ENCODE results near the gene UNCX. TPM values are rescaled to one million over a fixed set of nuclear protein-coding genes. Genes with fewer than 3 reads are reported as not detected.
A peak's percentile ranks its signal among the peaks of the same experiment; 100 is the strongest.
"Not testable (repeated sequence)": the region's sequence is repeated elsewhere in the genome, so short reads cannot be mapped to it uniquely, and the experiment has no call there.

UNCX gene
- total and polyA plus RNA-seq, 5 experiments from 2014 or later, result not detected

DNA sequence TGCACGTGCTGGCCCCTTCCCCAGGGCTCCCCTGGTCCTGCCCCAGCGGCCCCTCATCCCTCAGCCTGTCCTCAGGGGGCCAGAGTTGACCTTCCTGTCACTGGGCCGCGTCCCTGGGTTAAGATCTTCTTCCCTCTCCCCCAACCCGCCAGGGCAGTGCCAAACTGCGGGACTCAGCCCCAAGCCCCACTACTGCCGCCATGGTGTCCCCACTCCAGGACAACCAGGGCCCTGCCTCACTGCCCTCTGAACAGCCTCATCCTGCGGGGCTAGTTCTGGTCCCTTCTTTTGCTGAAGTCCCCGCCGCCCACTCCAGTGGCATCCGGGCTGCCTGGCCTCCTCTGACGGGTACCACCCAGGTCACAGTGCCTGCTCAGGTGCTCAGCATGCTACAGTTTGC lies 37.5 kb downstream of the UNCX start:
- Mint-ChIP-seq H3K27me3 (peaks cover 7 to 45% (median 24%) of the 10 kb centered on the region in 5 donors), H3K4me1 (peaks cover 0 to 1% (median 0%) of the 10 kb centered on the region in 4 donors), H3K4me3 (no peak overlapping the region), H3K36me3 (no peaks in the 10 kb centered on the region), H3K9me3 (peaks cover 0 to 2% (median 0%) of the 10 kb centered on the region in 9 donors), H3K27ac (peak overlapping the region in 1 of 10 donors; percentile 65)
- ATAC-seq, result no peak
- DNase-seq, result no peak
- POLR2A ChIA-PET, result no interaction called here

DNA sequence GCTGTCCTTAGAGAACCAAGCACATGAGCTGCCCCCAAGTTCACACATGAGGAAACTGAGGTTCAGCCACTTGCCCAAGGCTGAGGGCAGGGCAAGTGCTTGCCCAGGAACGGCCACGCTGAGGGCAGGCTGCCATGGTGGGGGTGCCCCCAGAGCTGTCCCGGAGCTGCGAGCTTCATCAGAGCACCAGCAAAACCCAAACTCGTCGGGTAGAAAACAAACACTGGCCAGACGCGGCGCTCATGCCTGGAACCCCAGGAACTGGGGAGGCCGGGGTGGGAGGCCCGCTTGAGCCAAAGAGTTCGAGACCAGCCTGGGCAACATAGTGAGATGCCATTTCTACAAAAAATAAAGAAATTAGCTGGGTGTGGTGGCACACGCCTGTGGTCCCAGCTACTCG lies 38.4 kb downstream of the UNCX start:
- ATAC-seq, result no peak

GRCh38 chr7:1271656-1272055 lies 39.0 kb downstream of the UNCX start:
- Mint-ChIP-seq H3K27me3 (peaks cover 4 to 30% (median 11%) of the 10 kb centered on the region in 5 donors), H3K4me3 (no peak overlapping the region), H3K4me1 (peaks cover 0 to 1% (median 0%) of the 10 kb centered on the region in 4 donors), H3K27ac (no peak overlapping the region), H3K9me3 (no peaks in the 10 kb centered on the region), H3K36me3 (no peaks in the 10 kb centered on the region)
- POLR2A ChIA-PET, result no interaction called here
- DNase-seq (no peak), ATAC-seq (no peak)

More for the DNA sequence above, 38.4 kb downstream of the UNCX start:
- no peaks in the 10 kb centered on the region for H3K36me3 Mint-ChIP-seq
- H3K4me3 Mint-ChIP-seq, result no peak overlapping the region
- H3K27ac Mint-ChIP-seq, result no peak overlapping the region
- H3K9me3 Mint-ChIP-seq, result no peaks in the 10 kb centered on the region
- H3K4me1 Mint-ChIP-seq, result peaks cover 0 to 1% (median 0%) of the 10 kb centered on the region in 4 donors
- peaks cover 4 to 36% (median 17%) of the 10 kb centered on the region in 5 donors for H3K27me3 Mint-ChIP-seq
- POLR2A ChIA-PET, result no interaction called here
- no peak for DNase-seq

- H3K9me3 Mint-ChIP-seq, H3K36me3 Mint-ChIP-seq, ATAC-seq, H3K4me3 Mint-ChIP-seq, H3K4me1 Mint-ChIP-seq, H3K27ac Mint-ChIP-seq, POLR2A ChIA-PET, DNase-seq: not testable (repeated sequence)
- peaks cover 4 to 28% (median 9%) of the 10 kb centered on the region in 5 donors for H3K27me3 Mint-ChIP-seq
Observed at GRCh38 chr7:1272136-1272535, 39.5 kb downstream of the UNCX start.

DNA sequence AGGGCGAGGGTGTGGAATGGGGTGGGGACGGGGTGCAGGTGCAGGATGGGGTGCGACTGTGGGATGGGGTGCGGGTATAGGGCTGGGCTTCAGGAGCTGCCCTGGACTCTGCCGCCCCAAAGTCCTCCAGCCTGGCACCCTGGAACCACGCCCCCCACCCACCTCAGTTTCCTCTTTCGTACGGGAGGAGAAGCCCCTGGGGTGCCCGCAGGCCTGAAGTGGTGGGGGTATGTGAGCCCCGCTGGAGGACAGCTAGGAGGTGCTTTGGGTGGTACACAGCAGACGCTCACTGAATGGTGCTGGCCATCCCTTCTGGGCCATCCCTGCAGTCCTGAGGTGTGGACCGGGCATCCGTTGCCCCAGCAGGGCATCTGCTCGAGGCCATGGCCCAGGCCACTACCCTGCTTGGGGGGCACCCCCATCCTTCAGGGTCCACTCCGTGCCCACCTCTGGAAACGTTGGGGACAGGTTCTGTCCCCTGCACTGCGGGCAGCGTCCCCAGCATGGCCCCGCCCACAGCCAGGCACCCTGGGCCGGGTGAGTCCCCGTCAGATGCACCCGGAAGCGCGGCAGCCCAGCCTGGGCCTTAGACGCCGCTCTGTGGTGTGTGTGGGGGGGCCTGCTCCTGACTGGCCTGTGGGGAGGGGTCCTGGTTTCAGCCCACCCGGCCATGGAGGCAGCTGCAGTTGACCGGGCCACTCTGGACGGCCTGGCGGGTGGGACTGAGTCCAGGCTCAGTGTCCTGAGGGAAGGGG lies 41.6 kb downstream of the UNCX start:
- no peak overlapping the region for H3K27ac Mint-ChIP-seq
- no peaks in the 10 kb centered on the region for H3K36me3 Mint-ChIP-seq
- POLR2A ChIA-PET, result no interaction called here
- no peak overlapping the region for H3K4me3 Mint-ChIP-seq
- H3K9me3 Mint-ChIP-seq, result peaks cover 0 to 6% (median 0%) of the 10 kb centered on the region in 9 donors
- no peak for DNase-seq
- peaks cover 0 to 2% (median 0%) of the 10 kb centered on the region in 4 donors for H3K4me1 Mint-ChIP-seq
- ATAC-seq, result no peak
- peaks cover 6 to 34% (median 13%) of the 10 kb centered on the region in 5 donors for H3K27me3 Mint-ChIP-seq

- peaks cover 0 to 2% (median 0%) of the 10 kb centered on the region in 4 donors for H3K4me1 Mint-ChIP-seq
- DNase-seq, result no peak
- POLR2A ChIA-PET, result no interaction called here
- ATAC-seq, result no peak
- H3K9me3 Mint-ChIP-seq, result peaks cover 0 to 6% (median 0%) of the 10 kb centered on the region in 9 donors
- no peak overlapping the region for H3K27ac Mint-ChIP-seq
- H3K27me3 Mint-ChIP-seq, result peaks cover 6 to 39% (median 13%) of the 10 kb centered on the region in 5 donors
- no peaks in the 10 kb centered on the region for H3K36me3 Mint-ChIP-seq
- H3K4me3 Mint-ChIP-seq, result no peak overlapping the region
Observed at GRCh38 chr7:1274876-1275375, 42.3 kb downstream of the UNCX start.

DNA sequence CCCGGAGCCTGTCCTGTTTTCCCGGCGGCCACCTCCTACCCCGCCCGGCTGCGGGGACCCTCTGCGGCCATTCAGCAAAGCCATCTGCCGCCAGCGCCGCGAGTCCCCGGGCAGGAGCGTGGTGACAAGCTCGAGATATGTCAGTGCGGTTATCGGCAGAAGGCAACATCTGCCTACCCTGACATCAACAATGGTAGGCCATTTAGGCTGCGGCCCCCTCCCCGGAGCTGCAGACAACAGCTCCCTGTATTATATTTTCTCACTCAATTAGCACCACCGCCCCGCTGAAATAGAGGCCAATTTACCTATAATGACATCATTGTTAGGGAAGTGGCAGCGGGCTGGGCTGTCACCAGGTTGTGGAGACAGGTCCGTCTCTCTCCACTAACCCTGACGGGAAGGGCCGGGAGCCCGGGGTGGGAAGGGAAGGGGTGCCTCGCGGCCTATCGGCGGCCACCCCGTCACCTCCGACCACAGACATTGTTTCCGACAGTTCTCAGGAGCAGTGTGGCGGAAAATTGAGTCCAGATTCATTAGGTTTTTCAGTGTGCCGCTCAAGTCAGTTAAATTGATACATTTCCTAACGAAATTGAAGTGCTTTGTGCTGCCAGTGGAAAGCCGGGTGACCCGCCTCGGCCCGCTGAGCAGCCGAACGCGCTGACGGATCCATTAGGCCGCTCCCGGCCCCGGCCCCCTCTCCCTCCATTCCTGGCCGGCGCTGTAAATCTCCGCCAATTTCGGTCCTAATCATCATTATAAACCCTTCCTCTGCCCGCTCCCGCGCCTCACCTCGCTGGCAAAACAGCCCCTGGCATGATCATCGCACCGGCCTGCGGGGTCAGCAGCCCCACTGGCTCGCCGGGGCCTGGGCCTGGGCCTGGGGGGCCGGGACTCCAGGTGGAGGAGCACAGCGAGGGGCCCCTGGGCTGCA lies 43.0 kb downstream of the UNCX start:
- POLR2A ChIA-PET, result no interaction called here
- no peak overlapping the region for H3K27ac Mint-ChIP-seq
- peaks cover 0 to 2% (median 0%) of the 10 kb centered on the region in 4 donors for H3K4me1 Mint-ChIP-seq
- no peak for ATAC-seq
- no peaks in the 10 kb centered on the region for H3K36me3 Mint-ChIP-seq
- no peak overlapping the region for H3K4me3 Mint-ChIP-seq
- peaks cover 6 to 33% (median 7%) of the 10 kb centered on the region in 5 donors for H3K27me3 Mint-ChIP-seq
- no peak for DNase-seq
- peaks cover 0 to 6% (median 0%) of the 10 kb centered on the region in 9 donors for H3K9me3 Mint-ChIP-seq

- POLR2A ChIA-PET, result no interaction called here
- Mint-ChIP-seq H3K36me3 (no peaks in the 10 kb centered on the region), H3K27me3 (peaks cover 0 to 24% (median 4%) of the 10 kb centered on the region in 5 donors)
Observed at GRCh38 chr7:1276626-1277175, 44.0 kb downstream of the UNCX start.

GRCh38 chr7:1278543-1278942 lies 45.9 kb downstream of the UNCX start:
- Mint-ChIP-seq H3K4me1 (peaks cover 0 to 2% (median 0%) of the 10 kb centered on the region in 4 donors), H3K27me3 (peaks cover 0 to 29% (median 4%) of the 10 kb centered on the region in 5 donors), H3K9me3 (peaks cover 0 to 7% (median 0%) of the 10 kb centered on the region in 9 donors), H3K27ac (no peak overlapping the region), H3K36me3 (no peaks in the 10 kb centered on the region), H3K4me3 (no peak overlapping the region)
- no peak for ATAC-seq
- POLR2A ChIA-PET, result interaction anchor here (0.7 kb wide), 1 partner anchor 54 kb away, joined by 3 read pairs; no protein-coding TSS in a partner anchor
- no peak for DNase-seq

More at GRCh38 chr7:1276626-1277175, 44.0 kb downstream of the UNCX start:
- no peak overlapping the region for H3K27ac Mint-ChIP-seq
- H3K9me3 Mint-ChIP-seq, result peaks cover 0 to 6% (median 0%) of the 10 kb centered on the region in 9 donors
- DNase-seq (no peak), ATAC-seq (no peak)
- H3K4me3 Mint-ChIP-seq, result no peak overlapping the region
- peaks cover 0 to 2% (median 0%) of the 10 kb centered on the region in 4 donors for H3K4me1 Mint-ChIP-seq

GRCh38 chr7:1279041-1279440 lies 46.4 kb downstream of the UNCX start:
- peak overlapping the region in 1 of 10 donors; percentile 44 for H3K27ac Mint-ChIP-seq

DNA sequence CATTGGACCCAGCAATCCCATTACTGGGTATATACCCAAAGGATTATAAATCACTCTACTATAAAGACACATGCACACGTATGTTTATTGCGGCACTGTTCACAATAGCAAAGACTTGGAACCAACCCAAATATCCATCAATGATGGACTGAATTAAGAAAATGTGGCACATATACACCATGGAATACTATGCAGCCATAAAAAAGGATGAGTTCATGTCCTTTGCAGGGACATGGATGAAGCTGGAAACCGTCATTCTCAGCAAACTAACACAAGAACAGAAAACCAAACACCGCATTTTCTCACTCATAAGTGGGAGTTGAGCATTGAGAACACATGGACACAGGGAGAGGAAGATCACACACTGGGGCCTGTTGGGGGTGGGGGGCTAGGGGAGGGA lies 47.2 kb downstream of the UNCX start:
- H3K4me1 Mint-ChIP-seq, H3K27ac Mint-ChIP-seq, ATAC-seq, DNase-seq, H3K36me3 Mint-ChIP-seq, H3K9me3 Mint-ChIP-seq, H3K4me3 Mint-ChIP-seq: not testable (repeated sequence)
- POLR2A ChIA-PET, result interaction anchor here (0.6 kb wide), 1 partner anchor 678 kb away, joined by 3 read pairs; no protein-coding TSS in a partner anchor
- H3K27me3 Mint-ChIP-seq, result peaks cover 0 to 26% (median 4%) of the 10 kb centered on the region in 5 donors

More at GRCh38 chr7:1279041-1279440, 46.4 kb downstream of the UNCX start:
- peak in 1 of 10 donors; percentile 18 for DNase-seq
- Mint-ChIP-seq H3K4me3 (no peak overlapping the region), H3K36me3 (no peaks in the 10 kb centered on the region), H3K4me1 (peaks cover 0 to 2% (median 0%) of the 10 kb centered on the region in 4 donors), H3K9me3 (peaks cover 0 to 7% (median 0%) of the 10 kb centered on the region in 9 donors), H3K27me3 (peaks cover 0 to 29% (median 4%) of the 10 kb centered on the region in 5 donors)
- no peak for ATAC-seq
- POLR2A ChIA-PET, result no interaction called here

- Mint-ChIP-seq H3K27ac (no peak overlapping the region), H3K27me3 (peaks cover 0 to 26% (median 4%) of the 10 kb centered on the region in 5 donors), H3K4me3 (no peak overlapping the region), H3K4me1 (peaks cover 0 to 2% (median 0%) of the 10 kb centered on the region in 4 donors), H3K36me3 (no peaks in the 10 kb centered on the region), H3K9me3 (peaks cover 0 to 7% (median 0%) of the 10 kb centered on the region in 9 donors)
- POLR2A ChIA-PET, result no interaction called here
- ATAC-seq, result no peak
- peak in 1 of 10 donors; percentile 14 for DNase-seq
Observed at GRCh38 chr7:1281068-1281467, 48.4 kb downstream of the UNCX start.

Data from naive thymus-derived CD8-positive, alpha-beta T cell (primary cell).